ENCODE data around the gene PTPRE.
"Not testable (repeated sequence)": the region's sequence is repeated elsewhere in the genome, so short reads cannot be mapped to it uniquely, and the experiment has no call there.

PTPRE gene

GRCh38 chr10:128086003-128086863 is 179.3 kb downstream of the PTPRE start:
- DNase-seq (ENCODE audit: low read depth): no peak
- TF ChIP-seq CTCF (IDR thresholded peaks at IDR 0.05; ENCODE audit: low read depth, low read length, missing control alignments): no peak
- no peak overlapping the region for H3K4me3 ChIP-seq (ENCODE audit: low read depth, low read length)

GRCh38 chr10:128087146-128087883 is 180.4 kb downstream of the PTPRE start:
- no peak overlapping the region for H3K4me3 ChIP-seq (ENCODE audit: low read depth, low read length)
- no peak for TF ChIP-seq CTCF (IDR thresholded peaks at IDR 0.05; ENCODE audit: low read depth, low read length, missing control alignments)
- no peak for DNase-seq (ENCODE audit: low read depth)

- no peak overlapping the region for H3K4me3 ChIP-seq (ENCODE audit: low read depth, low read length)
- peak; percentile 12 for TF ChIP-seq CTCF (IDR thresholded peaks at IDR 0.05; ENCODE audit: low read depth, low read length, missing control alignments)
- DNase-seq (ENCODE audit: low read depth): no peak
Observed at GRCh38 chr10:128087884-128088709, 181.2 kb downstream of the PTPRE start.

GRCh38 chr10:128091636-128092210 is 184.8 kb downstream of the PTPRE start:
- DNase-seq (ENCODE audit: low read depth): no peak
- H3K4me3 ChIP-seq (ENCODE audit: low read depth, low read length): no peak overlapping the region
- TF ChIP-seq CTCF (IDR thresholded peaks at IDR 0.05; ENCODE audit: low read depth, low read length, missing control alignments): no peak

- no peak for TF ChIP-seq CTCF (IDR thresholded peaks at IDR 0.05; ENCODE audit: low read depth, low read length, missing control alignments)
- H3K4me3 ChIP-seq (ENCODE audit: low read depth, low read length): no peak overlapping the region
- no peak for DNase-seq (ENCODE audit: low read depth)
Observed at GRCh38 chr10:128092454-128092853, 185.6 kb downstream of the PTPRE start.

GRCh38 chr10:128094596-128094995 is 187.7 kb downstream of the PTPRE start:
- DNase-seq (ENCODE audit: low read depth); H3K4me3 ChIP-seq (ENCODE audit: low read depth, low read length): not testable (repeated sequence)

Data from GM12864 (cell line).